Ishikawa (cell line): Measurements from ENCODE around the gene EXOC3L4.

ENCODE experiments used
- CEBPB ChIP-seq: IDR thresholded peaks from 2 replicates; pipeline ENCODE4 v1.6.1; 2012
- CREB1 ChIP-seq: IDR thresholded peaks from 2 replicates; pipeline ENCODE4 v1.6.1; 2012; ENCODE audit warnings: low read depth
- EGR1 ChIP-seq: IDR thresholded peaks from 2 replicates; pipeline ENCODE4 v1.6.1; 2012
- EP300 ChIP-seq: IDR thresholded peaks from 2 replicates; pipeline ENCODE4 v1.6.1; 2012; ENCODE audit warnings: borderline replicate concordance
- FOXM1 ChIP-seq: IDR thresholded peaks from 2 replicates; pipeline ENCODE4 v1.6.1; 2012; ENCODE audit warnings: low read depth, borderline replicate concordance
- MAX ChIP-seq: IDR thresholded peaks from 2 replicates; pipeline ENCODE4 v1.6.1; 2012
- NFIC ChIP-seq: IDR thresholded peaks from 2 replicates; pipeline ENCODE4 v1.6.1; 2012
- RAD21 ChIP-seq: IDR thresholded peaks from 2 replicates; pipeline ENCODE4 v1.6.1; 2012; ENCODE audit warnings: low read depth
- REST ChIP-seq: IDR thresholded peaks from 2 replicates; pipeline ENCODE4 v1.6.1; 2012; ENCODE audit warnings: low read depth, mild to moderate bottlenecking
- TAF1 ChIP-seq: IDR thresholded peaks from 2 replicates; pipeline ENCODE4 v1.6.1; 2012; ENCODE audit warnings: low read depth, mild to moderate bottlenecking
- TCF12 ChIP-seq: IDR thresholded peaks from 2 replicates; pipeline ENCODE4 v1.6.1; 2012; ENCODE audit warnings: low read depth
- TEAD4 ChIP-seq: IDR thresholded peaks from 2 replicates; pipeline ENCODE4 v1.6.1; 2012
- USF1 ChIP-seq: IDR thresholded peaks from 2 replicates; pipeline ENCODE4 v1.6.1; 2012
- YY1 ChIP-seq: IDR thresholded peaks from 2 replicates; pipeline ENCODE4 v1.6.1; 2012; ENCODE audit warnings: low read depth
- ZBTB7A ChIP-seq: IDR thresholded peaks from 2 replicates; pipeline ENCODE4 v1.6.1; 2012; ENCODE audit warnings: low read depth

EXOC3L4 gene

GRCh38 chr14:103091041-103091882 lies 3.3 kb upstream of the EXOC3L4 start:
- TF ChIP-seq EGR1 (no peak), NFIC (no peak), RAD21 (peak; percentile 34; the same call in 1 of the 2 replicates), TCF12 (no peak), TAF1 (no peak), CEBPB (no peak), MAX (peak; percentile 53; the same call in 1 of the 2 replicates), FOXM1 (no peak), ZBTB7A (peak; percentile 80)

GRCh38 chr14:103091883-103092222 lies 2.7 kb upstream of the EXOC3L4 start:
- TF ChIP-seq TCF12 (no peak), REST (no peak), EGR1 (no peak), RAD21 (no peak), TEAD4 (no peak), CEBPB (no peak), YY1 (no peak), ZBTB7A (no peak), MAX (no peak), TAF1 (no peak), EP300 (no peak), FOXM1 (no peak), USF1 (no peak), NFIC (no peak), CREB1 (no peak)

GRCh38 chr14:103093856-103094405 lies 594 bp upstream of the EXOC3L4 start:
- TF ChIP-seq ZBTB7A, result no peak
- TF ChIP-seq EP300, result no peak
- no peak for TF ChIP-seq FOXM1
- no peak for TF ChIP-seq EGR1
- no peak for TF ChIP-seq CREB1
- TF ChIP-seq TEAD4, result no peak
- TF ChIP-seq MAX, result no peak
- TF ChIP-seq TCF12, result no peak
- TF ChIP-seq CEBPB, result no peak
- no peak for TF ChIP-seq YY1
- no peak for TF ChIP-seq USF1
- TF ChIP-seq RAD21, result no peak
- no peak for TF ChIP-seq NFIC
- no peak for TF ChIP-seq TAF1
- TF ChIP-seq REST, result no peak

- TF ChIP-seq REST, result no peak
- no peak for TF ChIP-seq FOXM1
- TF ChIP-seq MAX, result no peak
- no peak for TF ChIP-seq USF1
- no peak for TF ChIP-seq RAD21
- TF ChIP-seq NFIC, result no peak
- no peak for TF ChIP-seq CREB1
- no peak for TF ChIP-seq TAF1
- TF ChIP-seq ZBTB7A, result no peak
- TF ChIP-seq CEBPB, result no peak
- TF ChIP-seq YY1, result no peak
- TF ChIP-seq EGR1, result no peak
- TF ChIP-seq EP300, result no peak
- TF ChIP-seq TEAD4, result no peak
- TF ChIP-seq TCF12, result no peak
Observed at GRCh38 chr14:103095210-103095778, 769 bp downstream of the EXOC3L4 start.
